HepG2 (cell line): Measurements from ENCODE around the gene FAAP100. TPM values are rescaled to one million over a fixed set of nuclear protein-coding genes. Genes with fewer than 3 reads are reported as not detected.

Experiments
- ATAC-seq: fragments of 200-7000 bp; cut with Tn5 transposase; 3 replicates; pipeline ENCODE4 v1.9.1; 2020; ENCODE audit warnings: mild to moderate bottlenecking, moderate library complexity
- BruUV-seq: library from RNA; stranded (reverse); fragments of 400-500 nt; replicated peaks from 2 replicates; lab custom pipeline; 2021; lab: Mats Ljungman, UMichigan
- CTCF ChIA-PET: fragments of 300-600 bp; formaldehyde crosslinking; extraction: SDS; loops from one replicate; lab custom pipeline; 2021; ENCODE audit warnings: low total read pairs, inconsistent platforms, low intra/inter-chr PET ratio; lab: Yijun Ruan, JAX
- POLR2A ChIA-PET: fragments of 350-600 bp; sonication (Branson Sonifier 250); formaldehyde crosslinking; loops from one replicate; lab custom pipeline; 2020; ENCODE audit warnings: antibody characterized with exemption, inconsistent platforms; lab: Yijun Ruan, JAX
- DNase-seq: peaks from one replicate; pipeline ENCODE4 v3.0.0-alpha.2; 2015; ENCODE audit warnings: low spot score
- FAIRE-seq: peaks from 3 replicates; lab custom pipeline; 2011; peaks lifted over from hg19 to GRCh38; lab: Jason Lieb, UNC
- H2AFZ ChIP-seq: one replicate; pipeline ENCODE4 v1.6.1; 2011; ENCODE audit warnings: low read length, inconsistent platforms
- H3K27ac ChIP-seq: fragments of 300-600 bp; 3 replicates; pipeline ENCODE4 v1.8.0; 2011; ENCODE audit warnings: mixed run types, mild to moderate bottlenecking, mixed read lengths, low read length, inconsistent platforms; ENCODE audit not compliant: insufficient read depth; ENCODE audit errors: extremely low read length
- H3K27me3 ChIP-seq, 2 experiments: fragments of 200-600 bp in 1 of 2; 2 replicates in 1 of 2; 3 replicates in 1 of 2; pipeline versions ENCODE4 v1.6.0 to v1.8.0; 2011; ENCODE audit warnings: low read length in 2 of 2, mild to moderate bottlenecking in 2 of 2, moderate library complexity in 2 of 2, inconsistent platforms in 1 of 2; ENCODE audit not compliant: insufficient read depth in 2 of 2, control insufficient read depth in 1 of 2
- H3K36me3 ChIP-seq, 2 experiments: fragments of 200-600 bp in 1 of 2; replicated peaks in 1 of 2; 2 replicates in 1 of 2; 3 replicates in 1 of 2; pipeline versions ENCODE4 v1.5.1 to v1.8.0; 2011; ENCODE audit warnings: low read length in 2 of 2, inconsistent platforms in 1 of 2; ENCODE audit not compliant: insufficient read depth in 2 of 2, control insufficient read depth in 1 of 2
- H3K4me1 ChIP-seq: 2 replicates; pipeline ENCODE4 v1.5.1; 2012; ENCODE audit warnings: low read length, inconsistent platforms; ENCODE audit not compliant: insufficient read depth
- H3K4me2 ChIP-seq: 2 replicates; pipeline ENCODE4 v1.6.0; 2011; ENCODE audit warnings: low read depth, low read length, inconsistent platforms
- H3K4me3 ChIP-seq, 3 experiments: fragments of 200-600 bp in 1 of 3; sonication (generic), shearing (Covaris generic) in 1 of 3; replicated peaks in 1 of 3; 2 replicates each; pipeline ENCODE4 v1.5.1; 2011 to 2016; ENCODE audit warnings: low read length in 3 of 3, inconsistent platforms in 2 of 3, low read depth in 2 of 3, mild to moderate bottlenecking in 2 of 3, control low read depth in 1 of 3, mixed read lengths in 1 of 3; ENCODE audit not compliant: insufficient read depth in 1 of 3
- H3K79me2 ChIP-seq: one replicate; pipeline ENCODE4 v1.6.1; 2011; ENCODE audit warnings: low read length, inconsistent platforms; ENCODE audit not compliant: insufficient read depth
- H3K9ac ChIP-seq: 2 replicates; pipeline ENCODE4 v1.6.0; 2011; ENCODE audit warnings: mild to moderate bottlenecking, low read depth, low read length, inconsistent platforms; ENCODE audit not compliant: insufficient read depth
- H3K9me3 ChIP-seq: 2 replicates; pipeline ENCODE4 v1.5.1; 2012; ENCODE audit warnings: mild to moderate bottlenecking, low read length
- H4K20me1 ChIP-seq: 2 replicates; pipeline ENCODE4 v1.6.0; 2011; ENCODE audit warnings: inconsistent platforms, mild to moderate bottlenecking, low read length, moderate library complexity; ENCODE audit not compliant: insufficient read depth
- AGO1 ChIP-seq: fragments of 200-400 bp; formaldehyde crosslinking; IDR thresholded peaks from 2 replicates; pipeline ENCODE4 v1.6.1; 2017; ENCODE audit warnings: mild to moderate bottlenecking, low read depth, low read length, moderate library complexity; ENCODE audit not compliant: poor library complexity, severe bottlenecking
- AGO2 ChIP-seq: fragments of 200-400 bp; formaldehyde crosslinking; optimal IDR thresholded peaks from 2 replicates; pipeline ENCODE3; 2017; ENCODE audit warnings: mild to moderate bottlenecking, low read depth, low read length, moderate library complexity
- HNRNPH1 ChIP-seq: fragments of 200-400 bp; formaldehyde crosslinking; optimal IDR thresholded peaks from 2 replicates; pipeline ENCODE3; 2017; ENCODE audit warnings: mild to moderate bottlenecking, low read depth, low read length
- HNRNPL ChIP-seq: fragments of 200-400 bp; formaldehyde crosslinking; IDR thresholded peaks from 2 replicates; pipeline ENCODE4 v1.6.1; 2017; ENCODE audit warnings: mild to moderate bottlenecking, low read depth, low read length
- IRF9 ChIP-seq: sonication (generic); formaldehyde crosslinking; IDR thresholded peaks from 2 replicates; pipeline ENCODE4 v1.8.0; 2022; ENCODE audit warnings: missing genetic modification reagents, mild to moderate bottlenecking, borderline replicate concordance
- MEF2D ChIP-seq: sonication (generic); formaldehyde crosslinking; IDR thresholded peaks from 2 replicates; pipeline ENCODE4 v1.5.1; 2020; ENCODE audit warnings: mild to moderate bottlenecking, missing genetic modification reagents
- NR2C2 ChIP-seq: sonication (generic); formaldehyde crosslinking; IDR thresholded peaks from 2 replicates; pipeline ENCODE4 v1.4.0; 2020; ENCODE audit warnings: missing genetic modification reagents, mild to moderate bottlenecking, moderate library complexity, borderline replicate concordance
- POLR2G ChIP-seq: fragments of 200-400 bp; formaldehyde crosslinking; IDR thresholded peaks from 2 replicates; pipeline ENCODE4 v1.6.1; 2018; ENCODE audit warnings: mild to moderate bottlenecking, low read depth, low read length, moderate library complexity
- SP1 ChIP-seq, 2 experiments: fragments of 450-650 bp in 1 of 2; sonication (generic) in 1 of 2; formaldehyde crosslinking in 1 of 2; IDR thresholded peaks; 2 replicates each; pipeline versions ENCODE4 v1.4.0 to v1.6.1; 2016 to 2020; ENCODE audit warnings: missing genetic modification reagents in 1 of 2
- YY1 ChIP-seq: IDR thresholded peaks from 2 replicates; pipeline ENCODE4 v1.6.1; 2011; ENCODE audit warnings: low read length, low read depth, moderate library complexity, mild to moderate bottlenecking; ENCODE audit not compliant: insufficient read depth, insufficient replicate concordance
- ZNF234 ChIP-seq: sonication (generic); formaldehyde crosslinking; conservative IDR thresholded peaks from 2 replicates; pipeline ENCODE4 v1.5.1; 2020; ENCODE audit warnings: mild to moderate bottlenecking, missing genetic modification reagents
- WGBS: methylation state at CpG from one replicate; pipeline ENCODE4 v1.1.6; 2017; ENCODE audit warnings: low lambda C conversion rate; 5-methylcytosine and 5-hydroxymethylcytosine counted together
- in situ Hi-C: cut with HindIII; loops from 2 replicates; pipeline ENCODE4 v1.10.0; 2017; ENCODE audit warnings: low pct_unique_long_range_greater_than_20kb; ENCODE audit not compliant: extremely low pct_ligation_motif_present
- intact Hi-C: fragments of 100-400 bp; cut with micrococcal nuclease; formaldehyde crosslinking; loops from one replicate; pipeline ENCODE4 v1.10.0; 2022; ENCODE audit not compliant: unreplicated experiment
- polyA plus RNA-seq, 8 experiments: library from polyadenylated mRNA; depleted of rRNA in 3 of 8; stranded (reverse) in 7 of 8; unstranded in 1 of 8; fragments of >200 nt; fragmentation: Illumina TruSeq in 4 of 8; extraction: Trizol in 4 of 8; gene quantifications; 2 replicates each; pipeline versions ENCODE4 v1.2.1 to v1.2.3, GENCODE V29; 2011 to 2016; ENCODE audit warnings: low read depth in 4 of 8, missing spikeins in 1 of 8, mixed read lengths in 1 of 8; ENCODE audit not compliant: insufficient read depth in 1 of 8
- total RNA-seq, 5 experiments: library from RNA; depleted of rRNA; stranded (reverse); fragments of >200 nt; fragmentation: Illumina TruSeq; extraction: Trizol; gene quantifications; 2 replicates each; pipeline ENCODE4 v1.2.3, GENCODE V29; 2016; ENCODE audit warnings: low read depth in 1 of 5
- TF ChIP-seq, protein P1 (sequence below): sonication (generic); formaldehyde crosslinking; IDR thresholded peaks from 2 replicates; pipeline ENCODE4 v1.9.0; 2022; ENCODE audit warnings: missing genetic modification reagents, mild to moderate bottlenecking, borderline replicate concordance
- TF ChIP-seq, protein P2 (sequence below): sonication (generic); formaldehyde crosslinking; IDR thresholded peaks from 2 replicates; pipeline ENCODE4 v1.5.1; 2020; ENCODE audit warnings: mild to moderate bottlenecking, missing genetic modification reagents, moderate library complexity

FAAP100 gene
- total and polyA plus RNA-seq, 2 of the 13 experiments (the other 11 are each of a cell fraction or from before 2014, with no cell fraction given) = 7.6 to 20.8 TPM

DNA sequence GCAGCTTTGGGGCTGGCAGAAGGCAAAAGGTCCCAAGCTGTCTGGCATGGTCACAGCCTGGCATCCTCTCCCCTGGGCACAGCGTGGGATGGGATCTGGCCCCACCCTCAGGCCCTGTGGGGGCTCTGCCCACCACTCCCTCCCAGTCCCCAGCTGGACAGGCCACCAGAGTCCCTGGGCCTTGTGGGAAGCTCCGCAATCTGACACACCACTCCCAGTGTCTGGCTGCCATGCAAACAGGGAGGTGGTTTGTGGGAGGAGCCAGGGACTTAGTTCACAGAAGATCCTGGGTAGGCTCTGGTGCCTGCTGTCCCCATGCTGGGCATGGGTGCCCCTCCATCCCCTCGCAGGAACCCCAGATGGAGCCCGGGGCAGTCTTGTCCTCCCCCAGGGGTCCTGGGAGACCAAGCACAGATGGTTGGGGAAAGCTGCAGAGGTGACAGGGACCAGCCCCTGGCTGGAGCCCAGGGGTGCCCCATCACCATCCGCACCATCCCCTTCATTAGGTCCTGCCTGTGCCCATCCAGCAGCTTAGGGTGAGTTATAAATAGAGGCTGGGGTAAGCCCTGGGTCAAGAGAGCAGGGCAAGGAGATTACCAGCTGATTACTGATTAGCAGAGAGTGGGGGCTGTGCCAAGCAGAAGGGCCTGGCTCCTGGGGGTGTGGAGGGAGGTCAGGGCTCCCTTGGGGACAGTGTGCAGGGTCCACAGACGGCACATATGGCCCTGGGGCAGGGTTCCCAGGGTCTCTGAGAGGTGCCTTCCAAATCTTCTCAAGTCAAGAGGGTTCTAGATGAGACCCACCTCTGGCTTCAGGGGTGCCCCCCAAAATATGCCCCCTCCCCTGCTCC, 17.8 kb downstream of the FAAP100 start:
- H3K4me1 ChIP-seq = peaks cover 13% of the 10 kb centered on the region
- DNase-seq (no peak), ATAC-seq (peak; percentile 5)
- CTCF ChIA-PET = no interaction called here
- H3K27ac ChIP-seq = no peak overlapping the region
- no peaks in the 10 kb centered on the region for H3K79me2 ChIP-seq
- H3K9me3 ChIP-seq = peaks cover 15% of the 10 kb centered on the region; the same call in 1 of the 2 replicates
- intact Hi-C loops (no loop called here), in situ Hi-C loops (no loop called here)
- no peak overlapping the region for H3K9ac ChIP-seq
- H4K20me1 ChIP-seq = peaks cover 2% of the 10 kb centered on the region; the same call in 1 of the 2 replicates
- H3K27me3 ChIP-seq = peaks cover under 1 to 11% of the 10 kb centered on the region in 2 experiments; a peak in 4 of 5 replicates
- no TSS peak for BruUV-seq
- TF ChIP-seq AGO2 = peak; percentile 83
- no peak for TF ChIP-seq NR2C2
- no peak for TF ChIP-seq MEF2D (CRISPR knock-in tag)
- TF ChIP-seq POLR2G = peak; percentile 28
- TF ChIP-seq YY1 = no peak
- no peak for TF ChIP-seq IRF9
- TF ChIP-seq, protein P1, sequence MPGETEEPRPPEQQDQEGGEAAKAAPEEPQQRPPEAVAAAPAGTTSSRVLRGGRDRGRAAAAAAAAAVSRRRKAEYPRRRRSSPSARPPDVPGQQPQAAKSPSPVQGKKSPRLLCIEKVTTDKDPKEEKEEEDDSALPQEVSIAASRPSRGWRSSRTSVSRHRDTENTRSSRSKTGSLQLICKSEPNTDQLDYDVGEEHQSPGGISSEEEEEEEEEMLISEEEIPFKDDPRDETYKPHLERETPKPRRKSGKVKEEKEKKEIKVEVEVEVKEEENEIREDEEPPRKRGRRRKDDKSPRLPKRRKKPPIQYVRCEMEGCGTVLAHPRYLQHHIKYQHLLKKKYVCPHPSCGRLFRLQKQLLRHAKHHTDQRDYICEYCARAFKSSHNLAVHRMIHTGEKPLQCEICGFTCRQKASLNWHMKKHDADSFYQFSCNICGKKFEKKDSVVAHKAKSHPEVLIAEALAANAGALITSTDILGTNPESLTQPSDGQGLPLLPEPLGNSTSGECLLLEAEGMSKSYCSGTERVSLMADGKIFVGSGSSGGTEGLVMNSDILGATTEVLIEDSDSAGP (CRISPR knock-in tag) = 0 out of 2 replicates have a peak, but pooled peaks have one; percentile 9
- TF ChIP-seq HNRNPH1 = peak; percentile 71
- 0 out of 2 replicates have a peak, but pooled peaks have one; percentile 13 for TF ChIP-seq HNRNPL
- TF ChIP-seq SP1 (IDR thresholded peaks at IDR 0.05) = no peak
- TF ChIP-seq SP1 (CRISPR knock-in tag; IDR thresholded peaks at IDR 0.05) = no peak
- TF ChIP-seq AGO1 = peak; percentile 94
- TF ChIP-seq ZNF234 (CRISPR knock-in tag) = no peak
- TF ChIP-seq, protein P2, sequence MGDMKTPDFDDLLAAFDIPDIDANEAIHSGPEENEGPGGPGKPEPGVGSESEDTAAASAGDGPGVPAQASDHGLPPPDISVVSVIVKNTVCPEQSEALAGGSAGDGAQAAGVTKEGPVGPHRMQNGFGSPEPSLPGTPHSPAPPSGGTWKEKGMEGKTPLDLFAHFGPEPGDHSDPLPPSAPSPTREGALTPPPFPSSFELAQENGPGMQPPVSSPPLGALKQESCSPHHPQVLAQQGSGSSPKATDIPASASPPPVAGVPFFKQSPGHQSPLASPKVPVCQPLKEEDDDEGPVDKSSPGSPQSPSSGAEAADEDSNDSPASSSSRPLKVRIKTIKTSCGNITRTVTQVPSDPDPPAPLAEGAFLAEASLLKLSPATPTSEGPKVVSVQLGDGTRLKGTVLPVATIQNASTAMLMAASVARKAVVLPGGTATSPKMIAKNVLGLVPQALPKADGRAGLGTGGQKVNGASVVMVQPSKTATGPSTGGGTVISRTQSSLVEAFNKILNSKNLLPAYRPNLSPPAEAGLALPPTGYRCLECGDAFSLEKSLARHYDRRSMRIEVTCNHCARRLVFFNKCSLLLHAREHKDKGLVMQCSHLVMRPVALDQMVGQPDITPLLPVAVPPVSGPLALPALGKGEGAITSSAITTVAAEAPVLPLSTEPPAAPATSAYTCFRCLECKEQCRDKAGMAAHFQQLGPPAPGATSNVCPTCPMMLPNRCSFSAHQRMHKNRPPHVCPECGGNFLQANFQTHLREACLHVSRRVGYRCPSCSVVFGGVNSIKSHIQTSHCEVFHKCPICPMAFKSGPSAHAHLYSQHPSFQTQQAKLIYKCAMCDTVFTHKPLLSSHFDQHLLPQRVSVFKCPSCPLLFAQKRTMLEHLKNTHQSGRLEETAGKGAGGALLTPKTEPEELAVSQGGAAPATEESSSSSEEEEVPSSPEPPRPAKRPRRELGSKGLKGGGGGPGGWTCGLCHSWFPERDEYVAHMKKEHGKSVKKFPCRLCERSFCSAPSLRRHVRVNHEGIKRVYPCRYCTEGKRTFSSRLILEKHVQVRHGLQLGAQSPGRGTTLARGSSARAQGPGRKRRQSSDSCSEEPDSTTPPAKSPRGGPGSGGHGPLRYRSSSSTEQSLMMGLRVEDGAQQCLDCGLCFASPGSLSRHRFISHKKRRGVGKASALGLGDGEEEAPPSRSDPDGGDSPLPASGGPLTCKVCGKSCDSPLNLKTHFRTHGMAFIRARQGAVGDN = 0 out of 2 replicates have a peak, but pooled peaks have one; percentile 0
- TF ChIP-seq, all 625 proteins: peak for 7
- POLR2A ChIA-PET = no interaction called here
- no peaks in the 10 kb centered on the region for H3K36me3 ChIP-seq
- no peak for FAIRE-seq
- no peak overlapping the region for H3K4me3 ChIP-seq
- H3K4me2 ChIP-seq = no peak overlapping the region
- 58% methylated on average over 3 of the region's 6 CpGs for WGBS
- H2AFZ ChIP-seq = no peak overlapping the region
